K562 (cell line): ENCODE data around the gene DSTYK. TPM values are rescaled to one million over a fixed set of nuclear protein-coding genes. Genes with fewer than 3 reads are reported as not detected.

Experiments
- ATF1 ChIP-seq, 2 experiments: fragments of 450-650 bp in 1 of 2; IDR thresholded peaks; 2 replicates each; pipeline ENCODE4 v1.6.1; 2016; ENCODE audit warnings: missing compliant biosample characterization in 1 of 2, missing genetic modification characterization in 1 of 2
- BCLAF1 ChIP-seq, 2 experiments: fragments of 450-650 bp in 1 of 2; IDR thresholded peaks; 2 replicates each; pipeline ENCODE4 v1.6.1; 2011 to 2017; ENCODE audit warnings: low read depth in 2 of 2, antibody characterized with exemption in 1 of 2, borderline replicate concordance in 1 of 2, low read length in 1 of 2, mild to moderate bottlenecking in 1 of 2, mixed read lengths in 1 of 2; ENCODE audit not compliant: control insufficient read depth in 1 of 2
- CBX1 ChIP-seq: sonication (generic); IDR thresholded peaks from 2 replicates; pipeline ENCODE4 v1.6.1; 2016; ENCODE audit warnings: antibody characterized with exemption, low read depth, mild to moderate bottlenecking
- CHD2 ChIP-seq: IDR thresholded peaks from 2 replicates; pipeline ENCODE4 v1.6.1; 2011; ENCODE audit warnings: low read depth, low read length
- FOXA3 ChIP-seq, 2 experiments: fragments of 450-650 bp in 1 of 2; sonication (generic) in 1 of 2; formaldehyde crosslinking; IDR thresholded peaks in 1 of 2; conservative IDR thresholded peaks in 1 of 2; 2 replicates each; pipeline versions ENCODE4 v1.4.0 to v1.8.0; 2020 to 2022; ENCODE audit warnings: mild to moderate bottlenecking in 2 of 2, missing genetic modification reagents in 1 of 2
- FOXK2 ChIP-seq, 2 experiments: fragments of 450-650 bp; IDR thresholded peaks in 1 of 2; conservative IDR thresholded peaks in 1 of 2; 2 replicates each; pipeline ENCODE4 v1.6.1; 2016; ENCODE audit warnings: low read depth in 2 of 2, mild to moderate bottlenecking in 1 of 2
- MLLT1 ChIP-seq, 2 experiments: fragments of 450-650 bp; IDR thresholded peaks; 2 replicates each; pipeline ENCODE4 v1.6.1; 2016
- MLX ChIP-seq, 2 experiments: fragments of 450-650 bp in 1 of 2; sonication (generic) in 1 of 2; formaldehyde crosslinking; conservative IDR thresholded peaks; 2 replicates each; pipeline versions ENCODE4 v1.4.0 to v1.8.1; 2020 to 2022; ENCODE audit warnings: mild to moderate bottlenecking in 1 of 2, missing genetic modification reagents in 1 of 2
- SRF ChIP-seq, 2 experiments: fragments of 250-450, 450-650 bp in 1 of 2; sonication (Bioruptor Pico) in 1 of 2; sonication (generic) in 1 of 2; formaldehyde crosslinking; IDR thresholded peaks; 2 replicates each; pipeline versions ENCODE4 v1.5.0 to v1.5.1; 2020 to 2022; ENCODE audit warnings: mild to moderate bottlenecking in 1 of 2, missing genetic modification reagents in 1 of 2
- TCF15 ChIP-seq: fragments of 250-450 bp; sonication (Bioruptor Pico); IDR thresholded peaks from 2 replicates; pipeline ENCODE4 v1.8.0; 2022; ENCODE audit warnings: moderate library complexity, mild to moderate bottlenecking, inconsistent platforms
- TEAD2 ChIP-seq: fragments of 450-650 bp; IDR thresholded peaks from 2 replicates; pipeline ENCODE4 v1.6.1; 2016; ENCODE audit warnings: missing genetic modification characterization, control low read depth, missing compliant biosample characterization
- TOE1 ChIP-seq, 2 experiments: fragments of 450-650 bp in 1 of 2; sonication (generic) in 1 of 2; formaldehyde crosslinking in 1 of 2; IDR thresholded peaks; 2 replicates each; pipeline versions ENCODE4 v1.7.1 to v1.8.0; 2016 to 2022; ENCODE audit warnings: borderline replicate concordance in 2 of 2, mild to moderate bottlenecking in 2 of 2, antibody characterized with exemption in 1 of 2, inconsistent platforms in 1 of 2, low read depth in 1 of 2, missing genetic modification reagents in 1 of 2, moderate library complexity in 1 of 2
- XRCC4 ChIP-seq: IDR thresholded peaks from one replicate; pipeline ENCODE4 v1.6.1; 2011; ENCODE audit not compliant: insufficient read depth, insufficient read length; ENCODE audit errors: extremely low read depth
- ZC3H8 ChIP-seq: fragments of 450-650 bp; IDR thresholded peaks from 2 replicates; pipeline ENCODE4 v1.6.1; 2017
- ZNF398 ChIP-seq: fragments of 250-450 bp; sonication (Bioruptor Pico); IDR thresholded peaks from 2 replicates; pipeline ENCODE4 v1.8.0; 2021; ENCODE audit warnings: moderate library complexity, mild to moderate bottlenecking, inconsistent platforms
- ZNF41 ChIP-seq: fragments of 250-450 bp; sonication (Bioruptor Pico); conservative IDR thresholded peaks from 2 replicates; pipeline ENCODE4 v1.4.0; 2020; ENCODE audit warnings: mild to moderate bottlenecking
- ZNF431 ChIP-seq: sonication (generic); formaldehyde crosslinking; IDR thresholded peaks from 2 replicates; pipeline ENCODE4 v1.8.0; 2022; ENCODE audit warnings: mild to moderate bottlenecking, missing genetic modification reagents
- polyA plus RNA-seq, 8 experiments: library from polyadenylated mRNA; depleted of rRNA in 4 of 8; stranded (reverse) in 5 of 8; unstranded in 3 of 8; fragments of >200 nt; fragmentation: Nextera tagmentation in 2 of 8; fragmentation: Illumina TruSeq in 1 of 8; extraction: Ambion mirVana in 2 of 8; extraction: Trizol in 1 of 8; gene quantifications; 2 replicates each; pipeline versions ENCODE4 v1.2.1 to v1.2.3, GENCODE V29; 2011 to 2014; ENCODE audit warnings: inconsistent platforms in 1 of 8, missing spikeins in 1 of 8
- total RNA-seq, 7 experiments: library from RNA; depleted of rRNA in 6 of 7; stranded (reverse); fragments of >200 nt in 6 of 7; fragmentation: Illumina TruSeq in 2 of 7; extraction: Trizol in 2 of 7; gene quantifications; 2 replicates each; pipeline versions ENCODE4 v1.2.1 to v1.2.3, GENCODE V29; 2011 to 2021; ENCODE audit warnings: low replicate concordance in 1 of 7

Gene DSTYK
- total and polyA plus RNA-seq, 9 of the 15 experiments (the other 6 are each of a cell fraction or from before 2014, with no cell fraction given), result 4.2 to 7.1 (median 6.2) TPM

GRCh38 chr1:205211169-205211838 lies at the start of gene DSTYK (continued):
- TF ChIP-seq MLX (CRISPR knock-in tag; conservative IDR thresholded peaks at IDR 0.05) (0 out of 4 replicates have a peak, but pooled peaks of 1 of the 2 experiments have one; percentile 15), BCLAF1 (IDR thresholded peaks at IDR 0.05; ENCODE audit: borderline replicate concordance in 1 of 2, control insufficient read depth in 1 of 2, low read depth in 2 of 2, low read length in 1 of 2) (peak in 1 of 2 experiments; percentile 99; a peak in 2 of 4 replicates), TCF15 (CRISPR knock-in tag) (peak; percentile 88), ZC3H8 (peak; percentile 20; the same call in 1 of the 2 replicates), MLLT1 (IDR thresholded peaks at IDR 0.05) (peak in 1 of 2 experiments; percentile 98; a peak in 2 of 4 replicates), CHD2 (peak; percentile 65; the same call in 1 of the 2 replicates), CBX1 (peak; percentile 88), ZNF398 (no peak), XRCC4 (no peak), TOE1 (IDR thresholded peaks at IDR 0.05; ENCODE audit: borderline replicate concordance) (peak; percentile 93), TOE1 (CRISPR knock-in tag; IDR thresholded peaks at IDR 0.05; ENCODE audit: borderline replicate concordance, low read depth) (peak; percentile 96; the same call in 1 of the 2 replicates), ZNF41 (CRISPR knock-in tag) (0 out of 2 replicates have a peak, but pooled peaks have one; percentile 57), ATF1 (CRISPR knock-in tag; IDR thresholded peaks at IDR 0.05) (peak; percentile 63; the same call in 1 of the 2 replicates), ATF1 (tag; IDR thresholded peaks at IDR 0.05) (peak; percentile 95), FOXA3 (CRISPR knock-in tag; conservative IDR thresholded peaks at IDR 0.05 in 1 of 2, IDR thresholded peaks at IDR 0.05 in 1 of 2) (peak; percentile 31 to 67; a peak in 1 of 4 replicates), TEAD2 (no peak), SRF (CRISPR knock-in tag; IDR thresholded peaks at IDR 0.05) (0 out of 4 replicates have a peak, but pooled peaks of 1 of the 2 experiments have one; percentile 67), ZNF431 (CRISPR knock-in tag) (0 out of 2 replicates have a peak, but pooled peaks have one; percentile 29), FOXK2 (conservative IDR thresholded peaks at IDR 0.05 in 1 of 2, IDR thresholded peaks at IDR 0.05 in 1 of 2; ENCODE audit: low read depth in 2 of 2) (peak; percentile 80 to 88; a peak in 3 of 4 replicates)
